Ishikawa (cell line): ENCODE results near the gene LRRD1.

ENCODE experiments used
- CEBPB ChIP-seq: IDR thresholded peaks from 2 replicates; pipeline ENCODE4 v1.6.1; 2012
- CREB1 ChIP-seq: IDR thresholded peaks from 2 replicates; pipeline ENCODE4 v1.6.1; 2012; ENCODE audit warnings: low read depth
- EGR1 ChIP-seq: IDR thresholded peaks from 2 replicates; pipeline ENCODE4 v1.6.1; 2012
- EP300 ChIP-seq: IDR thresholded peaks from 2 replicates; pipeline ENCODE4 v1.6.1; 2012; ENCODE audit warnings: borderline replicate concordance
- FOXM1 ChIP-seq: IDR thresholded peaks from 2 replicates; pipeline ENCODE4 v1.6.1; 2012; ENCODE audit warnings: low read depth, borderline replicate concordance
- MAX ChIP-seq: IDR thresholded peaks from 2 replicates; pipeline ENCODE4 v1.6.1; 2012
- NFIC ChIP-seq: IDR thresholded peaks from 2 replicates; pipeline ENCODE4 v1.6.1; 2012
- RAD21 ChIP-seq: IDR thresholded peaks from 2 replicates; pipeline ENCODE4 v1.6.1; 2012; ENCODE audit warnings: low read depth
- REST ChIP-seq: IDR thresholded peaks from 2 replicates; pipeline ENCODE4 v1.6.1; 2012; ENCODE audit warnings: low read depth, mild to moderate bottlenecking
- TAF1 ChIP-seq: IDR thresholded peaks from 2 replicates; pipeline ENCODE4 v1.6.1; 2012; ENCODE audit warnings: low read depth, mild to moderate bottlenecking
- TCF12 ChIP-seq: IDR thresholded peaks from 2 replicates; pipeline ENCODE4 v1.6.1; 2012; ENCODE audit warnings: low read depth
- TEAD4 ChIP-seq: IDR thresholded peaks from 2 replicates; pipeline ENCODE4 v1.6.1; 2012
- YY1 ChIP-seq: IDR thresholded peaks from 2 replicates; pipeline ENCODE4 v1.6.1; 2012; ENCODE audit warnings: low read depth
- ZBTB7A ChIP-seq: IDR thresholded peaks from 2 replicates; pipeline ENCODE4 v1.6.1; 2012; ENCODE audit warnings: low read depth
- TF ChIP-seq, protein P1 (sequence below): IDR thresholded peaks from 2 replicates; pipeline ENCODE4 v1.6.1; 2012

LRRD1 gene

GRCh38 chr7:92116949-92117348, 62.0 kb downstream of the LRRD1 start:
- TF ChIP-seq CREB1 = no peak
- no peak for TF ChIP-seq EP300
- no peak for TF ChIP-seq FOXM1
- TF ChIP-seq RAD21 = no peak
- TF ChIP-seq CEBPB = no peak
- TF ChIP-seq ZBTB7A = no peak
- no peak for TF ChIP-seq REST
- TF ChIP-seq TCF12 = no peak
- no peak for TF ChIP-seq TEAD4
- TF ChIP-seq TAF1 = no peak

DNA sequence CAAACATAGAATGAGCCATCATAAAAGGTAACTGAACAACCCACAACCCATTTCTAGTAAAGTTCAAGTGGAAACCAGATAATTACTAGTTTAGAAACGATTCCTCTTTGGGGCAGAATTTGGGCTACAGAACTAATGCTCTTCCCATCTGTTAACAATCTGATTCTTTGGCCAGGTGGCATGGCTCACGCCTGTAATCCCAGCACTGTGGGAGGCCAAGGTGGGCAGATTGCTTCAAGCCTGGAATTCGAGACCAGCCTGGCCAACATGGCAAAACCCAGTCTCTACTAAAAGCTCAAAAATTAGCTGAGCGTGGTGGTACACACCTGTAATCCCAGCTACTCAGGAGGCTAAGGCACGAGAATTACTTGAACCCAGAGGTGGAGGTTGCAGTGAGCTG, 63.1 kb downstream of the LRRD1 start:
- TF ChIP-seq FOXM1 = no peak
- TF ChIP-seq NFIC = no peak
- TF ChIP-seq TCF12 = no peak
- no peak for TF ChIP-seq REST
- no peak for TF ChIP-seq MAX
- TF ChIP-seq EGR1 = no peak
- TF ChIP-seq, protein P1, sequence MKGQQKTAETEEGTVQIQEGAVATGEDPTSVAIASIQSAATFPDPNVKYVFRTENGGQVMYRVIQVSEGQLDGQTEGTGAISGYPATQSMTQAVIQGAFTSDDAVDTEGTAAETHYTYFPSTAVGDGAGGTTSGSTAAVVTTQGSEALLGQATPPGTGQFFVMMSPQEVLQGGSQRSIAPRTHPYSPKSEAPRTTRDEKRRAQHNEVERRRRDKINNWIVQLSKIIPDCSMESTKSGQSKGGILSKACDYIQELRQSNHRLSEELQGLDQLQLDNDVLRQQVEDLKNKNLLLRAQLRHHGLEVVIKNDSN = no peak

- TF ChIP-seq TCF12 (no peak), NFIC (no peak), TAF1 (no peak)
These were observed 68.1 kb downstream of the LRRD1 start for GRCh38 chr7:92110857-92111256.

GRCh38 chr7:92108821-92109220, 70.1 kb downstream of the LRRD1 start:
- TF ChIP-seq TAF1 (no peak), TEAD4 (no peak), NFIC (no peak), FOXM1 (no peak), EP300 (no peak), YY1 (no peak), CREB1 (no peak)

GRCh38 chr7:92100534-92100933, 78.4 kb downstream of the LRRD1 start:
- no peak for TF ChIP-seq RAD21
- TF ChIP-seq MAX = no peak
- TF ChIP-seq CREB1 = no peak
- no peak for TF ChIP-seq TCF12
- no peak for TF ChIP-seq FOXM1
- TF ChIP-seq, protein P1 = no peak
- TF ChIP-seq CEBPB = no peak
- no peak for TF ChIP-seq ZBTB7A
- TF ChIP-seq YY1 = no peak

- no peak for TF ChIP-seq MAX
- no peak for TF ChIP-seq EGR1
- no peak for TF ChIP-seq RAD21
- TF ChIP-seq TAF1 = no peak
These were observed 83.6 kb downstream of the LRRD1 start for GRCh38 chr7:92095380-92095779.
